KMS-11 (cell line): ENCODE results near the gene MVD.

Experiments
- H2AFZ ChIP-seq: fragments of 200-600 bp; sonication (generic); 2 replicates; pipeline ENCODE4 v1.6.1; 2016; ENCODE audit warnings: antibody characterized with exemption, mixed run types, low read depth
- H3K27ac ChIP-seq: fragments of 200-600 bp; sonication (generic); 2 replicates; pipeline ENCODE4 v1.6.1; 2016; ENCODE audit warnings: mild to moderate bottlenecking, mixed run types
- H3K27me3 ChIP-seq: fragments of 200-600 bp; sonication (generic); 2 replicates; pipeline ENCODE4 v1.6.1; 2017; ENCODE audit warnings: mild to moderate bottlenecking, low read depth, mixed run types, moderate library complexity; ENCODE audit not compliant: insufficient read depth
- H3K36me3 ChIP-seq: fragments of 200-600 bp; sonication (generic); 2 replicates; pipeline ENCODE4 v1.6.1; 2017; ENCODE audit warnings: mild to moderate bottlenecking, mixed run types; ENCODE audit not compliant: insufficient read depth
- H3K4me1 ChIP-seq: fragments of 200-600 bp; sonication (generic); 2 replicates; pipeline ENCODE4 v1.6.1; 2016; ENCODE audit warnings: mild to moderate bottlenecking, low read depth, mixed run types; ENCODE audit not compliant: poor library complexity, severe bottlenecking
- H3K4me2 ChIP-seq: fragments of 200-600 bp; sonication (generic); 2 replicates; pipeline ENCODE4 v1.7.0; 2016; ENCODE audit warnings: mild to moderate bottlenecking, mixed run types
- H3K4me3 ChIP-seq: fragments of 200-600 bp; sonication (generic); IDR thresholded peaks from 2 replicates; pipeline ENCODE4 v1.6.1; 2017; ENCODE audit warnings: low read depth, low read length, mixed read lengths; ENCODE audit not compliant: insufficient read depth
- H3K79me2 ChIP-seq: fragments of 200-600 bp; sonication (generic); 2 replicates; pipeline ENCODE4 v1.6.1; 2016; ENCODE audit warnings: low read depth, mixed run types; ENCODE audit not compliant: insufficient read depth
- H3K9ac ChIP-seq: fragments of 200-600 bp; sonication (generic); 2 replicates; pipeline ENCODE4 v1.6.1; 2016; ENCODE audit warnings: mild to moderate bottlenecking, mixed run types
- H4K20me1 ChIP-seq: fragments of 200-600 bp; sonication (generic); 2 replicates; pipeline ENCODE4 v1.6.1; 2016; ENCODE audit warnings: mild to moderate bottlenecking, mixed run types; ENCODE audit not compliant: insufficient read depth
- TF ChIP-seq, protein P1 (sequence below): fragments of 200-600 bp; sonication (generic); conservative IDR thresholded peaks from 2 replicates; pipeline ENCODE4 v1.6.1; 2017; ENCODE audit warnings: low read depth, mild to moderate bottlenecking, antibody characterized with exemption, low read length, moderate library complexity, mixed read lengths

MVD gene

GRCh38 chr16:88691924-88692560 is 29.2 kb upstream of the MVD start:
- Histone ChIP-seq H4K20me1 (no peaks in the 10 kb centered on the region), H3K79me2 (no peaks in the 10 kb centered on the region), H3K4me3 (no peak overlapping the region), H3K9ac (no peak overlapping the region), H2AFZ (no peak overlapping the region), H3K36me3 (no peaks in the 10 kb centered on the region), H3K27ac (no peak overlapping the region), H3K4me2 (no peak overlapping the region), H3K27me3 (peaks cover 23% of the 10 kb centered on the region; the same call in 1 of the 2 replicates), H3K4me1 (peaks cover 6% of the 10 kb centered on the region)
- TF ChIP-seq, protein P1, sequence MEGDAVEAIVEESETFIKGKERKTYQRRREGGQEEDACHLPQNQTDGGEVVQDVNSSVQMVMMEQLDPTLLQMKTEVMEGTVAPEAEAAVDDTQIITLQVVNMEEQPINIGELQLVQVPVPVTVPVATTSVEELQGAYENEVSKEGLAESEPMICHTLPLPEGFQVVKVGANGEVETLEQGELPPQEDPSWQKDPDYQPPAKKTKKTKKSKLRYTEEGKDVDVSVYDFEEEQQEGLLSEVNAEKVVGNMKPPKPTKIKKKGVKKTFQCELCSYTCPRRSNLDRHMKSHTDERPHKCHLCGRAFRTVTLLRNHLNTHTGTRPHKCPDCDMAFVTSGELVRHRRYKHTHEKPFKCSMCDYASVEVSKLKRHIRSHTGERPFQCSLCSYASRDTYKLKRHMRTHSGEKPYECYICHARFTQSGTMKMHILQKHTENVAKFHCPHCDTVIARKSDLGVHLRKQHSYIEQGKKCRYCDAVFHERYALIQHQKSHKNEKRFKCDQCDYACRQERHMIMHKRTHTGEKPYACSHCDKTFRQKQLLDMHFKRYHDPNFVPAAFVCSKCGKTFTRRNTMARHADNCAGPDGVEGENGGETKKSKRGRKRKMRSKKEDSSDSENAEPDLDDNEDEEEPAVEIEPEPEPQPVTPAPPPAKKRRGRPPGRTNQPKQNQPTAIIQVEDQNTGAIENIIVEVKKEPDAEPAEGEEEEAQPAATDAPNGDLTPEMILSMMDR: no peak

DNA sequence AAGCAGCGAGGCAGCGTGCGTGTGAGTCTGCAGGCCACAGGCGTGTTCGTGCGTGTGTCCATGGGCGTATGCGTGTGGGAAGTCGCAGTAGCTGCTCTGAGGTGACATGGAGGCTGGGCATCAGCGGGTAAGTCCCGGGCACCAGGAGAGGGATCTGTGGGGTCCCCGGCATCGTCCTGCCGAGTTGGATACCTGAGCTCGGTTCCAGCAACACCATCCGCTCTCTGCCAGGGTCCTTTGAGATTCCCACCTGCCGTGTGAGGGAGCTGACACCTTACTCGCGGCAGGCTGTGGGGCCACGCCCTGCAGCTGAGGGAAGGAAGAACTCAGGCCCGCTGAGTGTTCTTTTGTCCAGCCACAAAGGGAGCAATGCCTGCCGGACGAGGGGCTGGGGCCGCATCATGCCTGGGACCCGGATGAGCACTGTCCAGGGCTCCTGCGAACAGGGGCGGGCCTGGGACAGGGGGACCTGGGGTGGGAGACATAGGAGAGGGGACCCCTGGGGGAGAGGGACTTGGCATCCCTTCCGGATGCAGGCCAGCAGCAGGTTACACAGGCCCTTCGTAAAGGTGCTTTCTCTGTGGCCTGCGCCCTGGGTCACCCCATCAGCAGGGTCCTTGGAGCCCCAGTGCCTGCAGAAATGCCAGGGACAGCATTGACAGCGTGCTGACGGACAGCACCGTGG is 28.4 kb upstream of the MVD start:
- Histone ChIP-seq H3K27ac (no peak overlapping the region), H3K27me3 (peaks cover 27% of the 10 kb centered on the region; the same call in 1 of the 2 replicates), H3K4me1 (peaks cover 12% of the 10 kb centered on the region), H3K9ac (no peak overlapping the region), H3K79me2 (no peaks in the 10 kb centered on the region), H3K4me3 (no peak overlapping the region), H4K20me1 (no peaks in the 10 kb centered on the region), H3K4me2 (no peak overlapping the region), H2AFZ (no peak overlapping the region), H3K36me3 (no peaks in the 10 kb centered on the region)
- TF ChIP-seq, protein P1: no peak

- H4K20me1 ChIP-seq: no peaks in the 10 kb centered on the region
- no peak overlapping the region for H3K4me3 ChIP-seq
- H3K27ac ChIP-seq: no peak overlapping the region
- TF ChIP-seq, protein P1: no peak
- H3K27me3 ChIP-seq: peaks cover 27% of the 10 kb centered on the region; the same call in 1 of the 2 replicates
- no peak overlapping the region for H2AFZ ChIP-seq
- no peak overlapping the region for H3K9ac ChIP-seq
- H3K79me2 ChIP-seq: no peaks in the 10 kb centered on the region
- H3K36me3 ChIP-seq: no peaks in the 10 kb centered on the region
- peaks cover 17% of the 10 kb centered on the region for H3K4me1 ChIP-seq
- H3K4me2 ChIP-seq: no peak overlapping the region
Measured at GRCh38 chr16:88690341-88691128, 27.6 kb upstream of the MVD start.

DNA sequence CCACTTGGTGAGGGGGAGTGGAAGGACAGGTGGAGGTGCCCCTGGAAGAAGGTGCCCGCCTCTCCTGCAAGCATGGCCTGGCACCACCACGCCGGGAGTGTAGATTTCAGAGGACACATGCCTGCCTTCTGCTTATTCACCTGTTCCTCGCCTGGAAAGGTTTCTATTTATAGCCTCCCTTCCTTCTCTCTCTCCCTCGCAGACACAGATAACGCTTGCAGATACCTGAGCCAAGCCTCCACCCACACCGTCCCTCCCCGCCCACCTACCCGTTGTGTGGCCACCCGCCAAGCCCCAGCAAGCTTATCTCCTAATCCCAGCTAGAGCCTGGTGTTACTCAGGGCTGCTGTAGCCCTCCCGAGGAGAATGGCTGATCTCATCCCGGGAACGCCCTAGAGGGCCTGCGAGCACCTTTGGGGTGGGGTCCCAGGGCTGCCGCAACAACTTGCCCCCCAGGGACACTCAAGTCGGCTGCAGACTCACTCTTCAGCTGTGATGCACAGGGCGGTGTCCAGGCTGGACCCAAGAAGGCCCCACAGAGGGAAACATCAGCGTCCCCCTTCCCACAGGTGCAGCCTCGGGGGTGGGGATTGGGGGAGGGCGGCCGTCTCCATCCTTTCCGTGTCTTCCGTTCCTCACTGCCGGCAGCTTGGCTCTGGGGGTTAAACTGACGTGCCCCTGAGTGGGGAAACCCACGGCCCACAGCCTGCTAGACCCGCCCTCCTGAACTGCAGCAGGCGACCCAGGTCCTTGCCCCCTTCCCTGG is 25.3 kb upstream of the MVD start:
- H3K4me2 ChIP-seq: no peak overlapping the region
- no peaks in the 10 kb centered on the region for H3K36me3 ChIP-seq
- H3K4me3 ChIP-seq: no peak overlapping the region
- H2AFZ ChIP-seq: no peak overlapping the region
- no peak overlapping the region for H3K27ac ChIP-seq
- no peak overlapping the region for H3K9ac ChIP-seq
- H3K79me2 ChIP-seq: no peaks in the 10 kb centered on the region
- TF ChIP-seq, protein P1: no peak
- H4K20me1 ChIP-seq: no peaks in the 10 kb centered on the region
- peaks cover 27% of the 10 kb centered on the region; the same call in 1 of the 2 replicates for H3K27me3 ChIP-seq
- peaks cover 38% of the 10 kb centered on the region for H3K4me1 ChIP-seq
